ENCODE results near the gene PARD6G.

DNA sequence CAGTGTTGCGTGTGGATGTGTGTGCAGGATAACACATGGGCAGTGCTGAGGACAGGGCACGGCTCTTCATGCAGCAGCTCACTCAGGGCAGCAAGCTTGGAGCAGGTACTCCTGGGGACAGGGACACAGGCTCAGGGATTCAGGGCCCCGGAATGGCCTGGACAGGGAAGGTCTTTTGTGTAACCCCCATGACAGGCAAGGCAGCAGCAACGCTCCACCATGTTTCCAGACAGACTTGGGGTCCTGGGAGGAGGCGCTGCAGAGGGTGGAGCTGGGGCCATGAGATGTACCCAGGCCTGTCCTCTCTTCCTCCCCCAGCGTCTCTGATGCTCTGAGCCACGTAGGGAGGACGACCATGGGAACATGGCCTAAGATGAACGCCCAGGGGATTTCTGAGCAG is 80.0 kb downstream of the PARD6G start:
- TF ChIP-seq, protein P1, sequence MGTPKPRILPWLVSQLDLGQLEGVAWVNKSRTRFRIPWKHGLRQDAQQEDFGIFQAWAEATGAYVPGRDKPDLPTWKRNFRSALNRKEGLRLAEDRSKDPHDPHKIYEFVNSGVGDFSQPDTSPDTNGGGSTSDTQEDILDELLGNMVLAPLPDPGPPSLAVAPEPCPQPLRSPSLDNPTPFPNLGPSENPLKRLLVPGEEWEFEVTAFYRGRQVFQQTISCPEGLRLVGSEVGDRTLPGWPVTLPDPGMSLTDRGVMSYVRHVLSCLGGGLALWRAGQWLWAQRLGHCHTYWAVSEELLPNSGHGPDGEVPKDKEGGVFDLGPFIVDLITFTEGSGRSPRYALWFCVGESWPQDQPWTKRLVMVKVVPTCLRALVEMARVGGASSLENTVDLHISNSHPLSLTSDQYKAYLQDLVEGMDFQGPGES (IDR thresholded peaks at IDR 0.05; ENCODE audit: low read depth, low read length): no peak
- no peak for TF ChIP-seq MEF2A (IDR thresholded peaks at IDR 0.05; ENCODE audit: borderline replicate concordance, low read depth)
- TF ChIP-seq, protein P2, sequence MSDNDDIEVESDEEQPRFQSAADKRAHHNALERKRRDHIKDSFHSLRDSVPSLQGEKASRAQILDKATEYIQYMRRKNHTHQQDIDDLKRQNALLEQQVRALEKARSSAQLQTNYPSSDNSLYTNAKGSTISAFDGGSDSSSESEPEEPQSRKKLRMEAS (IDR thresholded peaks at IDR 0.05; ENCODE audit: low read depth): no peak
- TF ChIP-seq NRF1 (IDR thresholded peaks at IDR 0.05; ENCODE audit: low read depth, low read length): no peak
- TF ChIP-seq, protein P3, sequence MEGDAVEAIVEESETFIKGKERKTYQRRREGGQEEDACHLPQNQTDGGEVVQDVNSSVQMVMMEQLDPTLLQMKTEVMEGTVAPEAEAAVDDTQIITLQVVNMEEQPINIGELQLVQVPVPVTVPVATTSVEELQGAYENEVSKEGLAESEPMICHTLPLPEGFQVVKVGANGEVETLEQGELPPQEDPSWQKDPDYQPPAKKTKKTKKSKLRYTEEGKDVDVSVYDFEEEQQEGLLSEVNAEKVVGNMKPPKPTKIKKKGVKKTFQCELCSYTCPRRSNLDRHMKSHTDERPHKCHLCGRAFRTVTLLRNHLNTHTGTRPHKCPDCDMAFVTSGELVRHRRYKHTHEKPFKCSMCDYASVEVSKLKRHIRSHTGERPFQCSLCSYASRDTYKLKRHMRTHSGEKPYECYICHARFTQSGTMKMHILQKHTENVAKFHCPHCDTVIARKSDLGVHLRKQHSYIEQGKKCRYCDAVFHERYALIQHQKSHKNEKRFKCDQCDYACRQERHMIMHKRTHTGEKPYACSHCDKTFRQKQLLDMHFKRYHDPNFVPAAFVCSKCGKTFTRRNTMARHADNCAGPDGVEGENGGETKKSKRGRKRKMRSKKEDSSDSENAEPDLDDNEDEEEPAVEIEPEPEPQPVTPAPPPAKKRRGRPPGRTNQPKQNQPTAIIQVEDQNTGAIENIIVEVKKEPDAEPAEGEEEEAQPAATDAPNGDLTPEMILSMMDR (IDR thresholded peaks at IDR 0.05): no peak
- no peak for TF ChIP-seq EP300 (IDR thresholded peaks at IDR 0.05; ENCODE audit: borderline replicate concordance in 1 of 2, low read depth in 1 of 2, low read length in 1 of 2)
- TF ChIP-seq, protein P4, sequence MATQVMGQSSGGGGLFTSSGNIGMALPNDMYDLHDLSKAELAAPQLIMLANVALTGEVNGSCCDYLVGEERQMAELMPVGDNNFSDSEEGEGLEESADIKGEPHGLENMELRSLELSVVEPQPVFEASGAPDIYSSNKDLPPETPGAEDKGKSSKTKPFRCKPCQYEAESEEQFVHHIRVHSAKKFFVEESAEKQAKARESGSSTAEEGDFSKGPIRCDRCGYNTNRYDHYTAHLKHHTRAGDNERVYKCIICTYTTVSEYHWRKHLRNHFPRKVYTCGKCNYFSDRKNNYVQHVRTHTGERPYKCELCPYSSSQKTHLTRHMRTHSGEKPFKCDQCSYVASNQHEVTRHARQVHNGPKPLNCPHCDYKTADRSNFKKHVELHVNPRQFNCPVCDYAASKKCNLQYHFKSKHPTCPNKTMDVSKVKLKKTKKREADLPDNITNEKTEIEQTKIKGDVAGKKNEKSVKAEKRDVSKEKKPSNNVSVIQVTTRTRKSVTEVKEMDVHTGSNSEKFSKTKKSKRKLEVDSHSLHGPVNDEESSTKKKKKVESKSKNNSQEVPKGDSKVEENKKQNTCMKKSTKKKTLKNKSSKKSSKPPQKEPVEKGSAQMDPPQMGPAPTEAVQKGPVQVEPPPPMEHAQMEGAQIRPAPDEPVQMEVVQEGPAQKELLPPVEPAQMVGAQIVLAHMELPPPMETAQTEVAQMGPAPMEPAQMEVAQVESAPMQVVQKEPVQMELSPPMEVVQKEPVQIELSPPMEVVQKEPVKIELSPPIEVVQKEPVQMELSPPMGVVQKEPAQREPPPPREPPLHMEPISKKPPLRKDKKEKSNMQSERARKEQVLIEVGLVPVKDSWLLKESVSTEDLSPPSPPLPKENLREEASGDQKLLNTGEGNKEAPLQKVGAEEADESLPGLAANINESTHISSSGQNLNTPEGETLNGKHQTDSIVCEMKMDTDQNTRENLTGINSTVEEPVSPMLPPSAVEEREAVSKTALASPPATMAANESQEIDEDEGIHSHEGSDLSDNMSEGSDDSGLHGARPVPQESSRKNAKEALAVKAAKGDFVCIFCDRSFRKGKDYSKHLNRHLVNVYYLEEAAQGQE (IDR thresholded peaks at IDR 0.05; ENCODE audit: low read depth, low read length): no peak
- TF ChIP-seq, protein P5, sequence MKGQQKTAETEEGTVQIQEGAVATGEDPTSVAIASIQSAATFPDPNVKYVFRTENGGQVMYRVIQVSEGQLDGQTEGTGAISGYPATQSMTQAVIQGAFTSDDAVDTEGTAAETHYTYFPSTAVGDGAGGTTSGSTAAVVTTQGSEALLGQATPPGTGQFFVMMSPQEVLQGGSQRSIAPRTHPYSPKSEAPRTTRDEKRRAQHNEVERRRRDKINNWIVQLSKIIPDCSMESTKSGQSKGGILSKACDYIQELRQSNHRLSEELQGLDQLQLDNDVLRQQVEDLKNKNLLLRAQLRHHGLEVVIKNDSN (IDR thresholded peaks at IDR 0.05; ENCODE audit: borderline replicate concordance, low read depth): no peak

All from SK-N-SH (cell line).